Neuronal stem cell (in vitro differentiated cells): ENCODE measurements around the gene CATSPERD.
A peak's percentile ranks its signal among the peaks of the same experiment; 100 is the strongest.

Experiments
- DNase-seq: peaks from one replicate; pipeline ENCODE4 v3.0.0-alpha.2; 2013; ENCODE audit warnings: low spot score
- H2AFZ ChIP-seq: one replicate; pipeline ENCODE4 v1.6.1; 2013; ENCODE audit warnings: mild to moderate bottlenecking, low read length, inconsistent platforms
- H2AK5ac ChIP-seq: 2 replicates; pipeline ENCODE4 v1.6.1; 2013; ENCODE audit warnings: low read depth, mild to moderate bottlenecking, inconsistent platforms, low read length, moderate library complexity, mixed read lengths
- H2BK120ac ChIP-seq: 2 replicates; pipeline ENCODE4 v1.6.1; 2013; ENCODE audit warnings: low read depth, mild to moderate bottlenecking, inconsistent platforms, low read length, moderate library complexity, mixed read lengths
- H2BK12ac ChIP-seq: one replicate; pipeline ENCODE4 v1.6.1; 2013; ENCODE audit warnings: low read length, inconsistent platforms
- H2BK15ac ChIP-seq: 2 replicates; pipeline ENCODE4 v1.6.1; 2013; ENCODE audit warnings: mild to moderate bottlenecking, low read length, inconsistent platforms, mixed read lengths
- H2BK5ac ChIP-seq: one replicate; pipeline ENCODE4 v1.6.1; 2013; ENCODE audit warnings: inconsistent platforms, mild to moderate bottlenecking, low read length, moderate library complexity
- H3K14ac ChIP-seq: one replicate; pipeline ENCODE4 v1.6.1; 2013; ENCODE audit warnings: low read length, inconsistent platforms
- H3K18ac ChIP-seq: 2 replicates; pipeline ENCODE4 v1.6.1; 2013; ENCODE audit warnings: low read length, inconsistent platforms
- H3K23ac ChIP-seq: 2 replicates; pipeline ENCODE4 v1.6.1; 2013; ENCODE audit warnings: low read depth, mild to moderate bottlenecking, mixed read lengths, low read length, inconsistent platforms; ENCODE audit not compliant: poor library complexity
- H3K27ac ChIP-seq: replicated peaks from 3 replicates; pipeline ENCODE4 v1.5.1; 2013; ENCODE audit warnings: low read length, inconsistent platforms
- H3K27me3 ChIP-seq, 3 experiments: 2 replicates each; pipeline ENCODE4 v1.6.1; 2013; ENCODE audit warnings: low read length in 3 of 3, mild to moderate bottlenecking in 2 of 3, inconsistent platforms in 1 of 3, low read depth in 1 of 3, mixed read lengths in 1 of 3, moderate library complexity in 1 of 3; ENCODE audit not compliant: control insufficient read depth in 3 of 3, insufficient read depth in 3 of 3
- H3K36me3 ChIP-seq, 2 donors: replicated peaks in 1 of 2; 2 replicates each; pipeline ENCODE4 v1.6.1; 2013; ENCODE audit warnings: low read length in 2 of 2; ENCODE audit not compliant: control insufficient read depth in 2 of 2, insufficient read depth in 2 of 2
- H3K4ac ChIP-seq: 2 replicates; pipeline ENCODE4 v1.6.1; 2013; ENCODE audit warnings: inconsistent platforms, mild to moderate bottlenecking, low read length, moderate library complexity
- H3K4me1 ChIP-seq, 2 donors: 1 replicate in 1 of 2; 2 replicates in 1 of 2; pipeline ENCODE4 v1.6.1; 2013; ENCODE audit warnings: low read length in 2 of 2, low read depth in 1 of 2; ENCODE audit not compliant: control insufficient read depth in 2 of 2, insufficient read depth in 1 of 2
- H3K4me2 ChIP-seq: one replicate; pipeline ENCODE4 v1.6.1; 2013; ENCODE audit warnings: mild to moderate bottlenecking, low read length, inconsistent platforms; ENCODE audit not compliant: insufficient read depth, poor library complexity, severe bottlenecking
- H3K4me3 ChIP-seq, 2 donors: 2 replicates each; pipeline ENCODE4 v1.5.1; 2013; ENCODE audit warnings: low read length in 2 of 2, mild to moderate bottlenecking in 2 of 2, inconsistent platforms in 1 of 2, moderate library complexity in 1 of 2
- H3K79me1 ChIP-seq: one replicate; pipeline ENCODE4 v1.6.1; 2013; ENCODE audit warnings: low read depth, mild to moderate bottlenecking, inconsistent platforms, low read length, moderate library complexity
- H3K9ac ChIP-seq: one replicate; pipeline ENCODE4 v1.6.1; 2013; ENCODE audit warnings: mild to moderate bottlenecking, low read depth, low read length, inconsistent platforms; ENCODE audit not compliant: poor library complexity
- H3K9me3 ChIP-seq, 2 donors: replicated peaks in 1 of 2; 2 replicates each; pipeline versions ENCODE3 to v1.6.1; 2013; ENCODE audit warnings: low read length in 2 of 2, mild to moderate bottlenecking in 2 of 2, inconsistent platforms in 1 of 2, low read depth in 1 of 2, mixed read lengths in 1 of 2, moderate library complexity in 1 of 2; ENCODE audit not compliant: control insufficient read depth in 2 of 2, insufficient read depth in 1 of 2
- H4K8ac ChIP-seq: one replicate; pipeline ENCODE4 v1.6.1; 2013; ENCODE audit warnings: low read depth, mild to moderate bottlenecking, inconsistent platforms, low read length, moderate library complexity
- H4K91ac ChIP-seq: one replicate; pipeline ENCODE4 v1.6.1; 2013; ENCODE audit warnings: low read length, low read depth, mild to moderate bottlenecking, inconsistent platforms; ENCODE audit not compliant: poor library complexity
- WGBS, 2 donors: extraction: QIAGEN DNeasy Blood & Tissue Kit; methylation state at CpG; one replicate each; pipeline ENCODE4 v1.1.7; 2013; ENCODE audit warnings: missing lambda C conversion rate in 2 of 2, mixed read lengths in 1 of 2; ENCODE audit not compliant: insufficient read length in 2 of 2, insufficient replicate concordance in 1 of 2; ENCODE audit errors: extremely low coverage in 2 of 2; 5-methylcytosine and 5-hydroxymethylcytosine counted together

CATSPERD gene

GRCh38 chr19:5697022-5697889 lies 23.2 kb upstream of the CATSPERD start:
- no CpG with 5 or more reads among the region's 25 CpGs for WGBS, 2 donors
- Histone ChIP-seq H3K4ac (no peak overlapping the region), H3K18ac (no peak overlapping the region), H3K23ac (no peak overlapping the region), H2AK5ac (peak overlapping the region; percentile 63), H3K27me3 (no peaks in the 10 kb centered on the region), H2BK15ac (no peak overlapping the region), H3K4me3 (no peak overlapping the region), H4K91ac (no peak overlapping the region), H2BK120ac (no peak overlapping the region), H3K27ac (no peak overlapping the region), H3K9me3 (peaks cover 0 to 10% of the 10 kb centered on the region in 2 donors), H3K9ac (no peak overlapping the region), H3K4me1 (no peaks in the 10 kb centered on the region), H3K14ac (no peak overlapping the region), H3K79me1 (peaks cover 34% of the 10 kb centered on the region), H3K4me2 (no peak overlapping the region), H4K8ac (no peak overlapping the region), H3K36me3 (peaks cover 63 to 89% of the 10 kb centered on the region in 2 donors), H2AFZ (no peak overlapping the region), H2BK5ac (no peak overlapping the region), H2BK12ac (no peak overlapping the region)
- no peak for DNase-seq

- WGBS, 2 donors, result no CpG with 5 or more reads among the region's 30 CpGs
- Histone ChIP-seq H3K27me3 (no peaks in the 10 kb centered on the region), H3K27ac (no peak overlapping the region), H3K4me3 (no peak overlapping the region), H3K36me3 (peaks cover 55 to 81% of the 10 kb centered on the region in 2 donors), H3K4me2 (no peak overlapping the region), H2BK120ac (no peak overlapping the region), H3K4ac (no peak overlapping the region), H3K14ac (no peak overlapping the region), H2BK15ac (no peak overlapping the region), H2AFZ (no peak overlapping the region), H3K18ac (no peak overlapping the region), H3K9ac (no peak overlapping the region), H3K79me1 (peaks cover 28% of the 10 kb centered on the region), H2AK5ac (peak overlapping the region; percentile 63), H4K8ac (no peak overlapping the region), H2BK12ac (peak overlapping the region; percentile 10), H3K9me3 (peaks cover 0 to 8% of the 10 kb centered on the region in 2 donors), H3K23ac (no peak overlapping the region), H2BK5ac (peak overlapping the region; percentile 53), H4K91ac (no peak overlapping the region), H3K4me1 (no peaks in the 10 kb centered on the region)
- DNase-seq, result no peak
Observed at GRCh38 chr19:5697890-5698634, 22.4 kb upstream of the CATSPERD start.

DNA sequence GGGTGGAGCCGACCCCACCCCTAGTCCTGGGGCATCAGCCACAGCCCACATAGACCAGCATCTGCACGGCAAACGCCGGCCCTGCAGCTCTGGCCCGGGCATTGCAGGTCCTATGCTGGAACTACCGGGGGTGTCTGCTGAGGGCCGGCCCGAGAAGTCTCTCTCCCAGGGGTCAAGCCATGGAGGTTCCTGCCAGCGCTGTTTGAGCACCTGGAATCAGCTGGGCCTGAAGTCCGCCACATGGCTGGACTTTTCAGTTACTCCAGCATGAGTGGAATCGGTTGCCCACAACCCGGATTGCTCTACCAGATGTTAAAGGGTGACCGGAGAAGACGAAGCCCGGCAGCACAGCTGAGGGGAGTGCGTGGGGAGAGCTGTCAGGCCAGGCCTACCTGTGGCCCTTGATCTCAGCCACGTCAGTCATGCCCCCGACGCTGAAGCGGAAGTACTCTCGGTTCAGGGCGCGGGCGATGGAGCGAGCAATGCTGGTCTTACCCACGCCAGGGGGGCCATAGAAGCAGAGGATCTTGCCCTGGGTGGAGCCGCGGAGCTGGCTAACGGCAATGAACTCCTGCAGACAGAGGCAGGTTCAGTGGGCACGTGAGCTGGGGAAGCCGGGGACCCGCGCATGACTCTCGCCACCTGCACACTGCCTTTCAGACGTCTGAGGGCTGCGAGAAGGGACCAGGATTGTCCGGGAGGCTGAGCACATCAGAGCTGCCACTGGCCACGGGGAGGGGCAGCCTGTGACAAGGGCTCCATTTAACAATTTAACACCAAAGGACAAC lies 21.6 kb upstream of the CATSPERD start:
- H3K4me1 ChIP-seq, result no peaks in the 10 kb centered on the region
- no peak overlapping the region for H3K9ac ChIP-seq
- H3K4me2 ChIP-seq, result no peak overlapping the region
- peaks cover 56 to 81% of the 10 kb centered on the region in 2 donors for H3K36me3 ChIP-seq
- no peak overlapping the region for H2AFZ ChIP-seq
- peaks cover 23% of the 10 kb centered on the region for H3K79me1 ChIP-seq
- no peak overlapping the region for H2BK120ac ChIP-seq
- no CpG with 5 or more reads among the region's 38 CpGs for WGBS, 2 donors
- H2BK5ac ChIP-seq, result peak overlapping the region; percentile 53
- H2AK5ac ChIP-seq, result no peak overlapping the region
- no peak overlapping the region for H4K8ac ChIP-seq
- H4K91ac ChIP-seq, result no peak overlapping the region
- peak overlapping the region; percentile 38 for H3K14ac ChIP-seq
- peak overlapping the region; percentile 10 for H2BK12ac ChIP-seq
- no peak overlapping the region for H3K4ac ChIP-seq
- H3K18ac ChIP-seq, result no peak overlapping the region
- peak overlapping the region; percentile 55 for H3K23ac ChIP-seq
- H3K9me3 ChIP-seq, result peaks cover 0 to 15% of the 10 kb centered on the region in 2 donors
- DNase-seq, result no peak
- no peak overlapping the region for H3K27ac ChIP-seq
- no peak overlapping the region for H3K4me3 ChIP-seq
- H2BK15ac ChIP-seq, result no peak overlapping the region
- no peaks in the 10 kb centered on the region for H3K27me3 ChIP-seq
